Measurements from ENCODE around the gene CLNS1A. TPM values are rescaled to one million over a fixed set of nuclear protein-coding genes. Genes with fewer than 3 reads are reported as not detected.

The CLNS1A gene
- total RNA-seq, 1 experiment from 2014 or later = 354 TPM

Other genes with a start within 250 kb of the CLNS1A start
- gene PAK1, start 163.7 kb downstream of the CLNS1A start, total RNA-seq (2014; rRNA removed; shearing (Covaris generic)) = 59.8 and 60.4 TPM in 2 replicates
- 5.8 and 8.4 TPM in 2 replicates for gene AQP11, start 47.8 kb downstream of the CLNS1A start, total RNA-seq (2014; rRNA removed; shearing (Covaris generic))
- 29.2 and 55.5 TPM in 2 replicates for gene RSF1, start 182.9 kb upstream of the CLNS1A start, total RNA-seq (2014; rRNA removed; shearing (Covaris generic))
- gene AAMDC, start 183.3 kb upstream of the CLNS1A start, total RNA-seq (2014; rRNA removed; shearing (Covaris generic)) = 37.7 and 39.6 TPM in 2 replicates

Data from A172 (cell line).